Measurements from ENCODE around the gene GAK. TPM values are rescaled to one million over a fixed set of nuclear protein-coding genes. Genes with fewer than 3 reads are reported as not detected.
"Not testable (repeated sequence)": the region's sequence is repeated elsewhere in the genome, so short reads cannot be mapped to it uniquely, and the experiment has no call there.

Gene GAK
- total RNA-seq, 4 donors from 2014 or later, result 34.9 to 48.3 (median 44.5) TPM

- in situ Hi-C loops (cut with MboI; ENCODE audit: low sequenced_read_pairs in 4 of 4) (no loop called here), intact Hi-C loops (cut with DNase I; ENCODE audit: low total_unique reads) (no loop called here)
- no peak for DNase-seq
- H3K9me3 ChIP-seq, result no peaks in the 10 kb centered on the region
- H3K4me3 ChIP-seq, result no peak overlapping the region
- TF ChIP-seq POLR2A (IDR thresholded peaks at IDR 0.05), result no peak
- no peak for TF ChIP-seq CTCF (IDR thresholded peaks at IDR 0.05 in 4 of 5, conservative IDR thresholded peaks at IDR 0.05 in 1 of 5)
- H3K4me1 ChIP-seq, result no peaks in the 10 kb centered on the region
- H3K27me3 ChIP-seq, result peaks cover 34 to 38% (median 34%) of the 10 kb centered on the region in 3 donors
- no peak for ATAC-seq
- no peaks in the 10 kb centered on the region for H3K36me3 ChIP-seq
- H3K27ac ChIP-seq, result no peak overlapping the region
Measured at GRCh38 chr4:808860-809570, 123.1 kb downstream of the GAK start.

GRCh38 chr4:807792-808191, 124.3 kb downstream of the GAK start:
- Histone ChIP-seq H3K9me3 (no peaks in the 10 kb centered on the region), H3K4me3 (no peak overlapping the region), H3K4me1 (no peaks in the 10 kb centered on the region), H3K27me3 (peaks cover 25 to 35% (median 27%) of the 10 kb centered on the region in 3 donors), H3K36me3 (no peaks in the 10 kb centered on the region), H3K27ac (no peak overlapping the region)
- in situ Hi-C loops (cut with MboI; ENCODE audit: low sequenced_read_pairs in 4 of 4) (no loop called here), intact Hi-C loops (cut with DNase I; ENCODE audit: low total_unique reads) (no loop called here)
- ATAC-seq, result no peak
- DNase-seq, result no peak
- TF ChIP-seq CTCF (IDR thresholded peaks at IDR 0.05 in 4 of 5, conservative IDR thresholded peaks at IDR 0.05 in 1 of 5) (no peak), POLR2A (IDR thresholded peaks at IDR 0.05) (no peak)

DNA sequence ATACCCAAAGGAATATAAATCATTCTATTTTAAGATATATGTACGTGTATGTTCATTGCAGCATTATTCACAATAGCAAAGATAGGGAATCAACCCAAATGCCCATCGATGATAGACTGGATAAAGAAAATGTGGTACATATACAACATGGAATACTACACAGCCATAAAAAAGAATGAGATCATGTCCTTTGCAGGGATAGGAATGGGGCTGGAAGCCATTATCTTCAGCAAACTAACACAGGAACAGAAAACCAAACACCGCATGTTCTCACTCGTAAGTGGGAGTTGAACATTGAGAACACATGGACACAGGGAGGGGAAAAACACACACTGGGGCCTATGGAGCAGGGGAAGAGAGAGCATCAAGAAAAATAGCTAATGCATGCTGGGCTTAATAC, 125.1 kb downstream of the GAK start:
- H3K9me3 ChIP-seq; in situ Hi-C loops (cut with MboI; ENCODE audit: low sequenced_read_pairs in 4 of 4); H3K4me1 ChIP-seq; intact Hi-C loops (cut with DNase I; ENCODE audit: low total_unique reads); H3K27ac ChIP-seq; H3K4me3 ChIP-seq; DNase-seq; H3K36me3 ChIP-seq; ATAC-seq: not testable (repeated sequence)
- peaks cover 18 to 27% (median 22%) of the 10 kb centered on the region in 3 donors for H3K27me3 ChIP-seq

- Histone ChIP-seq H3K27ac (no peak overlapping the region), H3K9me3 (no peaks in the 10 kb centered on the region), H3K27me3 (peaks cover 5 to 17% (median 14%) of the 10 kb centered on the region in 3 donors), H3K36me3 (no peaks in the 10 kb centered on the region), H3K4me3 (no peak overlapping the region), H3K4me1 (no peaks in the 10 kb centered on the region)
- TF ChIP-seq CTCF (IDR thresholded peaks at IDR 0.05 in 4 of 5, conservative IDR thresholded peaks at IDR 0.05 in 1 of 5) (no peak), POLR2A (IDR thresholded peaks at IDR 0.05) (no peak)
- no peak for ATAC-seq
- no peak for DNase-seq
- in situ Hi-C loops (cut with MboI; ENCODE audit: low sequenced_read_pairs in 4 of 4) (no loop called here), intact Hi-C loops (cut with DNase I; ENCODE audit: low total_unique reads) (no loop called here)
Measured at GRCh38 chr4:804804-805203, 127.3 kb downstream of the GAK start.

DNA sequence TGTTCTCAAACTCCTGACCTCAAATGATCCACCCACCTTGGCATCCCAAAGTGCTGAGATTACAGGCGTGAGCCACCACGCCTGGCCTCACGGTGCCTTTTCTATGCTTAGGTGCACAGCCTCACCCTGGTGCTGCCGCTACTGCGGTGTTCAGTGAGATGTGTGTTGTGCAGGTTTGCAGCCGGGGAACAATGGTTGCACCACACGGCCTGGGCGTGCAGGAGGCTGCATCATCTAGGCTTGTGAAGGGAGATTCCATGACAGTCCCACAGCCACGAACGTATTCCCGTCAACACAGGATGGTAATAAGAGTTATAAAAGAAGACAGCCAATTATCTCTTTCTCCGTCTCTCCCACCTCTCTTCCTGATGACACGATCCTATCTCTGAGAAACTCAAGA, 128.2 kb downstream of the GAK start:
- H3K27me3 ChIP-seq, result peaks cover 5 to 17% (median 14%) of the 10 kb centered on the region in 3 donors
- no peaks in the 10 kb centered on the region for H3K9me3 ChIP-seq
- no peak for TF ChIP-seq POLR2A (IDR thresholded peaks at IDR 0.05)
- TF ChIP-seq CTCF (IDR thresholded peaks at IDR 0.05 in 4 of 5, conservative IDR thresholded peaks at IDR 0.05 in 1 of 5), result no peak
- no peaks in the 10 kb centered on the region for H3K4me1 ChIP-seq
- in situ Hi-C loops (cut with MboI; ENCODE audit: low sequenced_read_pairs in 4 of 4), result no loop called here
- intact Hi-C loops (cut with DNase I; ENCODE audit: low total_unique reads), result no loop called here
- ATAC-seq (no peak), DNase-seq (no peak)
- no peak overlapping the region for H3K4me3 ChIP-seq
- no peaks in the 10 kb centered on the region for H3K36me3 ChIP-seq
- no peak overlapping the region for H3K27ac ChIP-seq

Data from gastrocnemius medialis (tissue), 4 donors.